PFSK-1 (cell line): ENCODE measurements around the gene VSTM4.

Experiments
- FOXP2 ChIP-seq: optimal IDR thresholded peaks from 2 replicates; pipeline ENCODE3; 2011; ENCODE audit warnings: borderline replicate concordance, control low read depth, inconsistent platforms; ENCODE audit not compliant: insufficient read depth; ENCODE audit errors: extremely low read length, extremely low read depth
- POLR2AphosphoS5 ChIP-seq: IDR thresholded peaks from 2 replicates; pipeline ENCODE4 v1.6.1; 2012; ENCODE audit warnings: low read depth, mild to moderate bottlenecking, control low read depth, low read length, moderate library complexity
- SIN3A ChIP-seq: IDR thresholded peaks from 2 replicates; pipeline ENCODE4 v1.6.1; 2012; ENCODE audit warnings: mild to moderate bottlenecking, low read length, moderate library complexity, borderline replicate concordance; ENCODE audit not compliant: insufficient read depth
- TAF1 ChIP-seq: IDR thresholded peaks from 2 replicates; pipeline ENCODE4 v1.6.1; 2012; ENCODE audit warnings: low read length, control low read depth, borderline replicate concordance; ENCODE audit not compliant: insufficient read depth
- TF ChIP-seq, protein P1 (sequence below), 2 experiments: IDR thresholded peaks; 2 replicates each; pipeline versions ENCODE4 v1.6.1 to v1.8.0; 2011 to 2012; ENCODE audit warnings: low read depth in 2 of 2, low read length in 2 of 2, control low read depth in 1 of 2, inconsistent platforms in 1 of 2, mild to moderate bottlenecking in 1 of 2, moderate library complexity in 1 of 2; ENCODE audit not compliant: insufficient read depth in 1 of 2

VSTM4 gene

DNA sequence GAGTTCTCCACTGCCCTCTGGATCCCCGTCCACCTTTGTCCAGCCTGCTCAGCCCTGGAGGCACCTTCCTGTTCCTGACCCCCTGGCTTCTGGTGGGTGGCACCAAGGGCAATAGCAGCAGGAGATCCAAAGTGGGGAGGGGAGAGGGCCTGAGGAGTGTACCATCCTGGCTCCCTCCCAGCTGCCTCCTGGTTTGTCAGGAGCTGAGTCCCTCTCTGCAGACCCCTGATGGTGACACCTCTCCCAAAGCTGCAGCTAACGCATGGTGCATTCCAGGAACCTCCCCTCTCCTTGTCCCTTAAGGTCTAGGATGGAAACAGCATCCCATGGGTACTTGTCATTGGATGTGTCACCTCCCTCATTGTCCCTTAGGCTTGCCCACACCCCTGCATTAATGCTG is 39.6 kb downstream of the VSTM4 start:
- TF ChIP-seq POLR2AphosphoS5 (no peak), FOXP2 (no peak), TAF1 (no peak), SIN3A (no peak)
- TF ChIP-seq, protein P1, sequence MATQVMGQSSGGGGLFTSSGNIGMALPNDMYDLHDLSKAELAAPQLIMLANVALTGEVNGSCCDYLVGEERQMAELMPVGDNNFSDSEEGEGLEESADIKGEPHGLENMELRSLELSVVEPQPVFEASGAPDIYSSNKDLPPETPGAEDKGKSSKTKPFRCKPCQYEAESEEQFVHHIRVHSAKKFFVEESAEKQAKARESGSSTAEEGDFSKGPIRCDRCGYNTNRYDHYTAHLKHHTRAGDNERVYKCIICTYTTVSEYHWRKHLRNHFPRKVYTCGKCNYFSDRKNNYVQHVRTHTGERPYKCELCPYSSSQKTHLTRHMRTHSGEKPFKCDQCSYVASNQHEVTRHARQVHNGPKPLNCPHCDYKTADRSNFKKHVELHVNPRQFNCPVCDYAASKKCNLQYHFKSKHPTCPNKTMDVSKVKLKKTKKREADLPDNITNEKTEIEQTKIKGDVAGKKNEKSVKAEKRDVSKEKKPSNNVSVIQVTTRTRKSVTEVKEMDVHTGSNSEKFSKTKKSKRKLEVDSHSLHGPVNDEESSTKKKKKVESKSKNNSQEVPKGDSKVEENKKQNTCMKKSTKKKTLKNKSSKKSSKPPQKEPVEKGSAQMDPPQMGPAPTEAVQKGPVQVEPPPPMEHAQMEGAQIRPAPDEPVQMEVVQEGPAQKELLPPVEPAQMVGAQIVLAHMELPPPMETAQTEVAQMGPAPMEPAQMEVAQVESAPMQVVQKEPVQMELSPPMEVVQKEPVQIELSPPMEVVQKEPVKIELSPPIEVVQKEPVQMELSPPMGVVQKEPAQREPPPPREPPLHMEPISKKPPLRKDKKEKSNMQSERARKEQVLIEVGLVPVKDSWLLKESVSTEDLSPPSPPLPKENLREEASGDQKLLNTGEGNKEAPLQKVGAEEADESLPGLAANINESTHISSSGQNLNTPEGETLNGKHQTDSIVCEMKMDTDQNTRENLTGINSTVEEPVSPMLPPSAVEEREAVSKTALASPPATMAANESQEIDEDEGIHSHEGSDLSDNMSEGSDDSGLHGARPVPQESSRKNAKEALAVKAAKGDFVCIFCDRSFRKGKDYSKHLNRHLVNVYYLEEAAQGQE (IDR thresholded peaks at IDR 0.05; ENCODE audit: insufficient read depth in 1 of 2, low read depth in 2 of 2, low read length in 2 of 2) = no peak

DNA sequence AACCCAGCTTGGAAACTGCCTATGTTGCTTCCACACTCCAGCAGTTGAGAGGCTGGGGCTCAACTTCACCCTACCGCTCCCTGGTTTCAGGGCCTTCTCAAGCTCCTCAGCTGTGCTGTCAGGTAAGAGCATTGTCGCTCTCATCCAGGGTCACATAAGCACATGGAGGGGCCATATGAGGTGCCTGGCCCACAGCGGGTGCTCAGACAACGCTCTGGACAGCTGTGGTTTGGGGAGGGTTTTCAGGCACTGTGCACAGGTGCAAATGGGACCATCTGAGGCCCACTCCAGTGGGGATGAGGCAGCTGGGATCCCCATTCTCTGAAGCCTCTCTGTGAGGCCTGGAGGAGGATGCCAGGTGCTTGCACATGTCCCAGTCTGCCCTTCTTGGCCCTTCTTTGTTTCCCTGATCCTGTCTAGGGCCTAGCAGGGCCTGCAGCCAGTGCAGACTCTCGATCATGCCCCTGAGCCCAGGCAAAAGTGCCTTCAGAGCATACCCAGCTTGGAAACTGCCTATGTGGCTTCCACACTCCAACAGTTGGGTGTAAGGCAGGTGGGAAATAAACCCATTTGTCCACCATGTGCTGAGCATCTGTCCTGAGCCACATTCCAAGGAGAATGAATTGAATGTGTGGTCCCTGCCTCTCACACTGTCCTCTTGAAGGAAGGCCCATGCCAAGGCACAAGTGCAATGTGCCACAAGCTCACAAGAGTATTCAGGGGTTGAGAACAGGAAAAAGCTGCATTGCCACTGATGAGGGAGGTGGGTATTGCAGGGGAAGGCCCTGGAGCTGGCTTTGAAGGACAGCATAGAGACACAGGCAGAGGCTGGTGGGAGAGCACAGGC is 40.3 kb downstream of the VSTM4 start:
- no peak for TF ChIP-seq SIN3A
- TF ChIP-seq, protein P1 (IDR thresholded peaks at IDR 0.05; ENCODE audit: insufficient read depth in 1 of 2, low read depth in 2 of 2, low read length in 2 of 2) = no peak
- no peak for TF ChIP-seq POLR2AphosphoS5
- no peak for TF ChIP-seq FOXP2
- no peak for TF ChIP-seq TAF1

DNA sequence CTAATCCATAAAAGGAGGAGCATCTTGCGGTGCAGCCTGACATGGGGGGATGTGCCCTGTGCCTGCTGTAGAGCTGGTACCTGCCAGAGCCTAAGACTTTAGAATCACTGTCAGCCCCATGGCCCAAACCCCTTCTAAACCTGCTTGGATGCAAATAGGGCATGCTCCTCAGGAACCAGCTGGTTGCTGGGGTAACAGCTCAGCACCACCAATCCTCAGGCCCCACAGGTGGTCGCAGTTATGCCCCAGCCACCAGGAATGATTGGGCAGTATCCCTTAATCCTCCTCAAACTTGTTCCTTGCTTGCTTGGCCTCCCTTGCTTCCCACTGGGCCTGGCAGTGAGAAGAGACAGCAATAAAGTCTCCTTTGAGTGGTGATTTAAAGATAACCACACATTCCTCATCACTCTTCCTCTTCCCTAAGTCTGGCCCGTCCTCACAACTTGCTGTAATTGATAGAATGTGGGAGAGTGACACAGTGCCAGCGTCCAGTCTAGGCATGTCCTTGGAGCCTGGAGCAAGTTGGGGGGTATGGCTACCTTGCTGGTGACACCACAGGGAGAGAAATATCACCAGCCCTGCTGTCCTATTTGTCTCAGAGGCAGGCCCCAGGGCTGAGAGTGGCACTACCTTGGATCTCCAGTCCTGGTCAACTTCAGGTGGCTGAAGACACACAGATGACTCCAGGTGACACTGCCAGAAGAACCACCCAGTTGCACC is 43.0 kb downstream of the VSTM4 start:
- no peak for TF ChIP-seq POLR2AphosphoS5
- TF ChIP-seq TAF1 = no peak
- TF ChIP-seq, protein P1 (IDR thresholded peaks at IDR 0.05; ENCODE audit: insufficient read depth in 1 of 2, low read depth in 2 of 2, low read length in 2 of 2) = no peak
- no peak for TF ChIP-seq FOXP2

DNA sequence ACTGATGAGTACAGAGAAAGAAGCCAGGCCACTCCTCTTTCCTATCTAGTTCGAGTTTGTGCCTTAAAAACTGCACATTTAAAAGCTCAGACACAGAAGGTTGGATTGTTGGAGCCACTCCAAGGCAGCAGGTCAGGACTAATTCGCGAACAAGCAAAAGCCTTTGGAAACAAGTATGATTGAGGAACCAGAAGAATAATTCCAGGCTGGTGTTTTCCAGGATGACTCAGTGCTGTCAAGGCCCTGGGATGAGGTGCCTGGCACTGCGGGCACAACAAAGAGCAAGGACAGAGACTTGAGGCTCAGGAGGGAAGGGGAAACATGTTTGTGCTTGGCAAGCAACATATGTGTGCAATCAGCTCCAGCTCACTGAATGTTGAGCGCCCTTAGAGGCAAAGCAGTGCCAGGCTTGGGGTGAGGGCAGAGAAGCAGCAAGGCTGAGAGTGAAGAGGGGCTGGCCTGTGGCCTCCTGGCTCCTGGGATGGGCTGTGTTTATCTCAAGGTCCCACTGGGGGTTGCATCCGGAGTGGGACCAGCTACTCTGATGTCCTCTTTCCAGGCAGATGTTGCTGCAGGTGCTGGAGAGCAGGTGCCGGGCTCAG is 44.1 kb downstream of the VSTM4 start:
- no peak for TF ChIP-seq TAF1
- no peak for TF ChIP-seq SIN3A
- TF ChIP-seq POLR2AphosphoS5 = no peak
- TF ChIP-seq FOXP2 = no peak

DNA sequence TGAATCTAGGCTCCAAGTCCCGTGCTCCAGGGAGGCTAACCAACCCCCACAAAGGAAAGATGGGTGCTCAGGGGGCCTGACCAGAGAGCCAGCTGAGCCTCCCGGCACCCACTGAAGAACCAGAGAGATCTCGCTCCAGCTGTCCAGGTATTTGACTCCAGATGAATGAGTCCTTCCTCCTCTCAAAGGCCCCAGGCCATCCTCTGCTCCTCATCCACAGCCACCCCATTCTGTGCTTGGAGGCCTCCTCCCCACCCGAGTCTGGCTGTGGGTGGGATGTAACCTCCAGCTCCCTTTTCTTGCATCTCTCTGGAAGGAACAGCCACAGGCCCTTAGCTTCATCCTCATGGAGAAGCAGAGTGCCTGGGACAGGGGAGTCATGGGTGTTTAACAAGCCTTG is 44.6 kb downstream of the VSTM4 start:
- TF ChIP-seq FOXP2 (no peak), POLR2AphosphoS5 (no peak)

DNA sequence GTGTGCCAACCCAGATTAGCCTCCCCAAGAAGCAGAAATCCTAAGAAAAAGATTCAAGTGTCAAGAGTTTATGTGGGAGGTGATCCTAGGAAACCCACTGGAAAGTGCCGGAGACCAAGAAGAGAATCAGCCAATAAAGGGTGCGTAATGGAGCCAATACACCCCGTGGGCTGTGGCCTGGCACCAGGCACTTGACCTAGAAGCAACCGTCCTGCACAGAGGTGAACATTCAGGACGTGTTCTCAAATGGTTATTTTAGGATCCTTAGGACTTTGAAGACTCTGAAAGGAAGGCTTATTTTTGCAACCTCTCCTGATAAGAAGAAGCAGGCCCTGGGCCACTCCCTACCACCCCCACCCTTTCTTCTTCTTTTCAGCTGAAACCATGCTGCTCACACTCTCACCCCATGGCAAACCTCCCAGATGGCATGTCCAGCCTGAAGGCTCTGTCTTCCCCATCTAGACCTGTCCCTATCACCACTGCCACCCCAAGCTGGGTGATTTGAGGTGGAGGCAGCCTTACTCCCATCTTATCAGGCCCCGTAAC is 46.6 kb downstream of the VSTM4 start:
- no peak for TF ChIP-seq POLR2AphosphoS5
- TF ChIP-seq, protein P1 (IDR thresholded peaks at IDR 0.05; ENCODE audit: insufficient read depth in 1 of 2, low read depth in 2 of 2, low read length in 2 of 2) = no peak
- no peak for TF ChIP-seq TAF1
- no peak for TF ChIP-seq SIN3A
- no peak for TF ChIP-seq FOXP2
